GM19467 (cell line): ENCODE measurements around the gene PRKG1.

ENCODE experiments used
- ATAC-seq: cut with Tn5 transposase; IDR thresholded peaks from one replicate; pipeline ENCODE4 v1.9.1; 2021; ENCODE audit warnings: mild to moderate bottlenecking, moderate library complexity; ENCODE audit not compliant: unreplicated experiment

PRKG1 gene

DNA sequence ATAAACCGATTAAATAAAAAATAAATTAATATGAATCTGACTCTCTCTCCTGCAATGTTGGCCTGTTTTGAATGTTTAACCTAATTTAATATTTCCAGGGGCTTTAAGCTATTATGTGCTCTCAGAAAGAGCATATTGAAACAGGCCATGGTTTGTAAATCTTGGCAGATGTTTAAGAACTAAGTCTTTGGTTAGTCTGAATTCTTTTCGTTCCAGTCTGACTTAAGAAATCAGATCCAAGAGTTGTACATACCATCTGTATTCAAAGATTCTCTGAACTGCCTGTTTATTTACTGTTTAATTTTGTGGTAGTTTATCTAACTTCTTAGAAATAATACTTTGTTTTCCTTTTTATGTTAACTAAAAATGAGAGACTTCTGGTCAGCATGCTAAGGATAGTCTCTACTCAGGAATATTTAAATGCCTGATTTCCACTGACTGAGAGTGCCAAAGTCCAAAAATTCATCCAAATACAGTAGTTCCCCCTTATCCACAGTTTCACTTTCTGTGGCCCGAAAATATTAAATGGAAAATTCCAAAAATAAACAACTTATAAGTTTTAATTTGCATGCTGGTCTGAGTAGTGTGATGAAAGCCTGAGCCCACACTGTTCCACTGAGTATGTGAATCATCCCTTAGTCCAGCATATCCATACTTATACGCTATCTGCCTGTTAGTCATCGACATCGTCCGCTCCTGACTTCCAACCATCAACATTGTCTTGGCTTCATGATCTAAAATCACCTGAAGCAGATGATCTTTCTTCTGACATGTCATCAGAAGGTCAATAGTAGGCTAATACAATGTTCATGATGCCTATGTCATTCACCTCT is 863.2 kb downstream of the PRKG1 start:
- ATAC-seq: no peak

GRCh38 chr10:51950371-51950995 is 876.2 kb downstream of the PRKG1 start:
- ATAC-seq: no peak

- no peak for ATAC-seq
Observed at GRCh38 chr10:51950996-51951555, 876.8 kb downstream of the PRKG1 start.

GRCh38 chr10:51951601-51952000 is 877.3 kb downstream of the PRKG1 start:
- no peak for ATAC-seq

- no peak for ATAC-seq
Observed at GRCh38 chr10:51952056-51952455, 877.8 kb downstream of the PRKG1 start.

- ATAC-seq: no peak
Observed at GRCh38 chr10:51955696-51956095, 881.4 kb downstream of the PRKG1 start.

GRCh38 chr10:51956822-51957221 is 882.5 kb downstream of the PRKG1 start:
- ATAC-seq: no peak

GRCh38 chr10:51960494-51960895 is 886.2 kb downstream of the PRKG1 start:
- ATAC-seq: no peak

DNA sequence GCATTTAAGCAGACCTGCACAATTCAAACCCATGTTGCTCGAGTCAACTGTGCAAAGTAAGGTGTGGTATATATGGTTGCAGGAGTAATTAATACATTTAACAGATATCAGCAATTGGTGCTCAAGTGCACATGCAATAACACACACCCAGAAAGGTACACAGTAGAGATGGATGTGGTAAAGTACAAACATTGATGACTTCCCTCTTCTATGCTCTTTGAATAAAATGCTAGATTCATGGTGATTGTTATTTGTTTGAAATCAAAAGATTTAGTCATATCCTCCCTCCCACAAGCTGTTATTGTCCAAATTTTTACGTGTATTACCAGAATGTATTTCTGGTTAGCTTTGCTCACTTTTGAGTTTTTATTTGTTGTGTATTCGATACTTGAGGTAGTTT is 887.1 kb downstream of the PRKG1 start:
- ATAC-seq: no peak

GRCh38 chr10:51964630-51965029 is 890.3 kb downstream of the PRKG1 start:
- no peak for ATAC-seq

DNA sequence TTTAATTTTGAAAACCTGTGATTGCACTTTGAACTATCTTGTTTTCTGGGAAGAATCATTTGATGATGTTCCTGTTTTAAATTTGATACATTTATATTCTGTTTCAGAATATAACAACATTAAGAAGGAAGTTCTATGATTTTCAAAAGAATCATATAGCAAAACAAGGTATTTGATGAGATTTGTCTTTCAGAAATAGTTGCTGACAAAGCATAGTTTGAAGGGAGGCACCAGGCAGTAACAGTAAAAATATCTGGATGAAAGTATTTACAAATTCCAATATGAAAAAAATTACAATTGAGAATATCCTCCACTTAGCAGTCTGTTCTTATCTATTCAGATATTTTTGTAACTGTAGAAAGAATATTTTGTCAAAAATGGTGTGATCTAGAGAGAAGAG is 891.2 kb downstream of the PRKG1 start:
- no peak for ATAC-seq

GRCh38 chr10:51972733-51973346 is 898.6 kb downstream of the PRKG1 start:
- ATAC-seq: no peak

DNA sequence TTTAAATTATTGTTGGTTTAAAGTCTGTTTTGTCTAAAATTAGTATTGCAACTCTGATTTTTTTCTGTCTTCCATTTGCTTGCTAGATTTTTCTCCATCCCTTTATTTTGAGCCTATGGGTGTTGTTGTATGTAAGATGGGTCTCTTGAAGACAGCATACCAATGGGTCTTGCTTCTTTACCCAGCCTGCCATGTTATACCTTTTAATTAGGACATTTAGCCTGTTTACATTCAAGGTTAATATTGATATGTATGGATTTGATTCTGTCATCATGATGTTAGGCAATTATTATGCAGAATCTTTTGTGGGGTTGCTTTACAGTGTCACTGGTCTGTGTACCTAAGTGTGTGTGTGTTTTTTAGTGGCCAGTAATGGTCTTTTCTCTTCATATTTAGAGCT is 906.5 kb downstream of the PRKG1 start:
- ATAC-seq: no peak

- no peak for ATAC-seq
Observed at GRCh38 chr10:51981731-51982130, 907.4 kb downstream of the PRKG1 start.

GRCh38 chr10:51983481-51983880 is 909.2 kb downstream of the PRKG1 start:
- ATAC-seq: no peak

DNA sequence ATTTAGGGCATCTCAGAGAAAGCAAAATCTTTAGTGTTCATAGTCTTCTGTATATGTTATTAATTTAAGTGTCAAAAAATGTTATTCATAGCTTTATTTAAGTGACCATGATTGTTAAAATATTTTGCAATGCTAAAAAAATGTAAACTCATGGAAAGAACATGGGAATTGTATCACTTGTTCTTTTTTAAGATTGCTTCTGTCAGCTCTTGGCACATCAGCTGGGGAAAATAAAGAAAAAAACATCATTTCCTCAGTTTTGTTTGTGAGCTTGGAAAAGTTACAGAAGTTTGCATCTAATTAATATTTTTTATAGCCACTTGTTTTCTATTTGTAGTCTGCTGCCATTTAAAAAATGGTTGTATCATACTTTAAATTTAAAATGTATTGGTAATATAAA is 911.0 kb downstream of the PRKG1 start:
- no peak for ATAC-seq

- ATAC-seq: no peak
Observed at GRCh38 chr10:51986516-51986915, 912.2 kb downstream of the PRKG1 start.

DNA sequence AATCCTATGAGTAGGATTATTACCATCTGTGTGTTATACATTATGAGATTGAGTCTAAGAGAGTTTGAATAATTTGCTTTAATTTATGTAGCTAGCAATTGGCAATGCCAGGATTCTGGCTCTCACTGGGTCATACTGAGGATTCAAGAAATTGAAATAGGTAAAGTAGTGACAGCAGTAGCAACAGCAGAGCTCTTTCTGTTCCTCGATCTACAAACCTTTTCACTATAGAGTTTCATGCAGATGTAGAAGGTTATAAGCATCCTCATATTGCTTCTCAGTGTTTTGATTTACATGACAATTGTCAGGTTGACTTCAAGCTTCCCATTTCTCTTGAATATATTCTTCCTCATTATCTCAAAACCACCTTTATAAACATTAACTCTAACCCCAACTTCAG is 919.2 kb downstream of the PRKG1 start:
- no peak for ATAC-seq

GRCh38 chr10:51999096-51999495 is 924.8 kb downstream of the PRKG1 start:
- no peak for ATAC-seq

- ATAC-seq: peak; percentile 83
Observed at GRCh38 chr10:52004342-52004949, 930.2 kb downstream of the PRKG1 start.

DNA sequence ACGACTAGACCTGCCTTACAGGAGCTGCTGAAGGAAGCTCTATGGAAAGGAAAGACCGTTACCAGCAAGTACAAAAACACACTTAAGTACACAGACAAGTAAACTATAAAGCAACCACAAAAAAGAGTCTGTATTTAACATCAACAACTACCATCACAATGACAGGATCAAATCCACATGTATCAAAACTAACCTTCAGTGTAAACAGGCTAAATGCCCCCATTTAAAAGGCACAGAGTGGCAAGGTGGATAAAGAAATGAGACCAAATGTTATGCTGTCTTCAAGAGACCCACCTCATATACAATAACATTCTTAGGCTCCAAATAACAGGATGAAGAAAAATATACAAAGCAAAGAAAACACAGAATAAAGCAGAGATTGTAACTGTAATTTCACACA is 932.8 kb downstream of the PRKG1 start:
- ATAC-seq: no peak
